ENCODE results near the gene GTF3C5. TPM values are rescaled to one million over a fixed set of nuclear protein-coding genes. Genes with fewer than 3 reads are reported as not detected.
A peak's percentile ranks its signal among the peaks of the same experiment; 100 is the strongest.

GTF3C5 gene
- total RNA-seq, 2 donors from 2014 or later = 89.7 to 94.6 TPM

- peak overlapping the region; percentile 3 for H3K27ac Mint-ChIP-seq
- WGBS, 2 experiments (ENCODE audit: insufficient coverage in 1 of 2, insufficient read length in 1 of 2) = 61 to 63% methylated on average over 8 to 13 of the region's 13 CpGs
Measured at GRCh38 chr9:132994410-132995120, 36.2 kb upstream of the GTF3C5 start.

GRCh38 chr9:132995121-132995420 lies 35.7 kb upstream of the GTF3C5 start:
- Mint-ChIP-seq H3K36me3 (ENCODE audit: low read depth) (no peaks in the 10 kb centered on the region), H3K9me3 (peaks cover 2% of the 10 kb centered on the region), H3K27me3 (ENCODE audit: insufficient read depth) (no peaks in the 10 kb centered on the region), H3K4me3 (no peak overlapping the region), H3K27ac (peak overlapping the region; percentile 68), H3K4me1 (peaks cover 50% of the 10 kb centered on the region)
- Histone ChIP-seq H3K4me3 (ENCODE audit: low read length) (no peak overlapping the region), H3K27me3 (ENCODE audit: control insufficient read depth, insufficient read depth, low read length, poor library complexity, severe bottlenecking) (no peaks in the 10 kb centered on the region), H3K27ac (ENCODE audit: low read depth, low read length) (no peak overlapping the region), H3K9me3 (ENCODE audit: control insufficient read depth, low read length) (no peaks in the 10 kb centered on the region), H3K36me3 (ENCODE audit: control insufficient read depth, insufficient read depth, low read length) (no peaks in the 10 kb centered on the region), H3K9ac (ENCODE audit: extremely low read depth, low read length, poor library complexity, severe bottlenecking) (no peak overlapping the region), H3K4me1 (ENCODE audit: control insufficient read depth, insufficient read depth, low read length) (peaks cover 13% of the 10 kb centered on the region)
- WGBS, 2 experiments (ENCODE audit: insufficient coverage in 1 of 2, insufficient read length in 1 of 2) = 89 to 95% methylated on average over 3 to 6 of the region's 6 CpGs
- DNase-seq = no peak
- TF ChIP-seq CTCF (conservative IDR thresholded peaks at IDR 0.05) = no peak

More at GRCh38 chr9:132994410-132995120, 36.2 kb upstream of the GTF3C5 start:
- TF ChIP-seq CTCF (conservative IDR thresholded peaks at IDR 0.05) = no peak
- Histone ChIP-seq H3K9me3 (ENCODE audit: control insufficient read depth, low read length) (no peaks in the 10 kb centered on the region), H3K36me3 (ENCODE audit: control insufficient read depth, insufficient read depth, low read length) (no peaks in the 10 kb centered on the region), H3K27ac (ENCODE audit: low read depth, low read length) (no peak overlapping the region), H3K4me1 (ENCODE audit: control insufficient read depth, insufficient read depth, low read length) (peaks cover 13% of the 10 kb centered on the region), H3K9ac (ENCODE audit: extremely low read depth, low read length, poor library complexity, severe bottlenecking) (no peak overlapping the region), H3K4me3 (ENCODE audit: low read length) (no peak overlapping the region), H3K27me3 (ENCODE audit: control insufficient read depth, insufficient read depth, low read length, poor library complexity, severe bottlenecking) (no peaks in the 10 kb centered on the region)
- Mint-ChIP-seq H3K36me3 (ENCODE audit: low read depth) (no peaks in the 10 kb centered on the region), H3K4me1 (peaks cover 49% of the 10 kb centered on the region), H3K9me3 (peaks cover 2% of the 10 kb centered on the region), H3K27me3 (ENCODE audit: insufficient read depth) (no peaks in the 10 kb centered on the region), H3K4me3 (no peak overlapping the region)
- DNase-seq = peak; percentile 76

- H3K9ac ChIP-seq (ENCODE audit: extremely low read depth, low read length, poor library complexity, severe bottlenecking) = no peak overlapping the region
Measured at GRCh38 chr9:132995879-132996278, 34.9 kb upstream of the GTF3C5 start.

More at GRCh38 chr9:132995879-132996278, 34.9 kb upstream of the GTF3C5 start:
- Histone ChIP-seq H3K9me3 (ENCODE audit: control insufficient read depth, low read length) (no peaks in the 10 kb centered on the region), H3K27ac (ENCODE audit: low read depth, low read length) (no peak overlapping the region), H3K27me3 (ENCODE audit: control insufficient read depth, insufficient read depth, low read length, poor library complexity, severe bottlenecking) (no peaks in the 10 kb centered on the region), H3K4me1 (ENCODE audit: control insufficient read depth, insufficient read depth, low read length) (peaks cover 13% of the 10 kb centered on the region), H3K4me3 (ENCODE audit: low read length) (no peak overlapping the region), H3K36me3 (ENCODE audit: control insufficient read depth, insufficient read depth, low read length) (no peaks in the 10 kb centered on the region)
- Mint-ChIP-seq H3K4me3 (no peak overlapping the region), H3K4me1 (peaks cover 54% of the 10 kb centered on the region), H3K9me3 (no peaks in the 10 kb centered on the region), H3K27me3 (ENCODE audit: insufficient read depth) (peaks cover 2% of the 10 kb centered on the region), H3K27ac (no peak overlapping the region), H3K36me3 (ENCODE audit: low read depth) (no peaks in the 10 kb centered on the region)
- TF ChIP-seq CTCF (conservative IDR thresholded peaks at IDR 0.05) = no peak
- WGBS, 2 experiments (ENCODE audit: insufficient coverage in 1 of 2, insufficient read length in 1 of 2) = 94 to 100% methylated on average over 2 to 8 of the region's 8 CpGs
- no peak for DNase-seq

Data from endodermal cell (in vitro differentiated cells).